ENCODE data around the gene LHX5. TPM values are rescaled to one million over a fixed set of nuclear protein-coding genes. Genes with fewer than 3 reads are reported as not detected.
A peak's percentile ranks its signal among the peaks of the same experiment; 100 is the strongest.

The LHX5 gene
- total RNA-seq, 1 donor: not detected

- peak; percentile 56 for DNase-seq (ENCODE audit: low read depth)
- no peak overlapping the region for H3K4me3 ChIP-seq (ENCODE audit: low read depth, low read length)
- no peak for TF ChIP-seq CTCF (IDR thresholded peaks at IDR 0.05; ENCODE audit: insufficient read depth, low read length)
Measured at GRCh38 chr12:113418213-113418879, 53.3 kb downstream of the LHX5 start.

GRCh38 chr12:113416091-113416754 lies 55.4 kb downstream of the LHX5 start:
- no peak for TF ChIP-seq CTCF (IDR thresholded peaks at IDR 0.05; ENCODE audit: insufficient read depth, low read length)

GRCh38 chr12:113414519-113415038 lies 57.1 kb downstream of the LHX5 start:
- TF ChIP-seq CTCF (IDR thresholded peaks at IDR 0.05; ENCODE audit: insufficient read depth, low read length): no peak
- no peak for DNase-seq (ENCODE audit: low read depth)

More at GRCh38 chr12:113416091-113416754, 55.4 kb downstream of the LHX5 start:
- no peak overlapping the region for H3K4me3 ChIP-seq (ENCODE audit: low read depth, low read length)
- no peak for DNase-seq (ENCODE audit: low read depth)

GRCh38 chr12:113413488-113413939 lies 58.2 kb downstream of the LHX5 start:
- TF ChIP-seq CTCF (IDR thresholded peaks at IDR 0.05; ENCODE audit: insufficient read depth, low read length): no peak
- no peak overlapping the region for H3K4me3 ChIP-seq (ENCODE audit: low read depth, low read length)
- peak; percentile 21 for DNase-seq (ENCODE audit: low read depth)

More at GRCh38 chr12:113414519-113415038, 57.1 kb downstream of the LHX5 start:
- no peak overlapping the region for H3K4me3 ChIP-seq (ENCODE audit: low read depth, low read length)

Other genes starting within 250 kb of the LHX5 start
- gene SLC8B1, start 136.8 kb downstream of the LHX5 start, total RNA-seq (ENCODE audit: low replicate concordance): 11.5 and 30.7 TPM in 2 replicates
- 35.1 and 50.9 TPM in 2 replicates for gene PLBD2, start 113.3 kb downstream of the LHX5 start, total RNA-seq (ENCODE audit: low replicate concordance)
- not detected in 2 replicates for gene SDS, start 68.0 kb downstream of the LHX5 start, total RNA-seq (ENCODE audit: low replicate concordance)
- gene SDSL, start 49.5 kb downstream of the LHX5 start, total RNA-seq (ENCODE audit: low replicate concordance): 1.9 and 5.9 TPM in 2 replicates

Data from fibroblast of the aortic adventitia (primary cell).